NOMO-1 treated with DMSO at 0.1 percent for 48 hours (cell line): ENCODE measurements around the gene CHMP1B.
"Not testable (repeated sequence)": the region's sequence is repeated elsewhere in the genome, so short reads cannot be mapped to it uniquely, and the experiment has no call there.

ENCODE experiments used
- DNase-seq: peaks from one replicate; lab custom pipeline; 2025; ENCODE audit not compliant: unreplicated experiment; lab: John Stamatoyannopoulos, UW

CHMP1B gene

GRCh38 chr18:11839556-11839955 lies 11.7 kb upstream of the CHMP1B start:
- no peak for DNase-seq

GRCh38 chr18:11840493-11840892 lies 10.7 kb upstream of the CHMP1B start:
- DNase-seq = no peak

GRCh38 chr18:11842562-11842961 lies 8.7 kb upstream of the CHMP1B start:
- DNase-seq = no peak

- DNase-seq = no peak
Measured at GRCh38 chr18:11844436-11844835, 6.8 kb upstream of the CHMP1B start.

- DNase-seq = no peak
Measured at GRCh38 chr18:11845654-11846053, 5.6 kb upstream of the CHMP1B start.

- DNase-seq = no peak
Measured at GRCh38 chr18:11847811-11848210, 3.4 kb upstream of the CHMP1B start.

- no peak for DNase-seq
Measured at GRCh38 chr18:11849279-11849678, 1.9 kb upstream of the CHMP1B start.

GRCh38 chr18:11849841-11850634 lies 1.2 kb upstream of the CHMP1B start:
- DNase-seq = peak; percentile 66

GRCh38 chr18:11850821-11851145 lies 430 bp upstream of the CHMP1B start:
- peak; percentile 55 for DNase-seq

- no peak for DNase-seq
Measured at GRCh38 chr18:11851806-11852337, 659 bp downstream of the CHMP1B start.

- not testable (repeated sequence) for DNase-seq
Measured at GRCh38 chr18:11854554-11854953, 3.3 kb downstream of the CHMP1B start.

GRCh38 chr18:11857177-11857887 lies 6.1 kb downstream of the CHMP1B start:
- peak; percentile 34 for DNase-seq

- no peak for DNase-seq
Measured at GRCh38 chr18:11859282-11859830, 8.1 kb downstream of the CHMP1B start.

GRCh38 chr18:11859903-11860407 lies 8.7 kb downstream of the CHMP1B start:
- DNase-seq = no peak

GRCh38 chr18:11860594-11861450 lies 9.6 kb downstream of the CHMP1B start:
- DNase-seq = no peak

- DNase-seq = no peak
Measured at GRCh38 chr18:11861583-11862288, 10.5 kb downstream of the CHMP1B start.

- DNase-seq = no peak
Measured at GRCh38 chr18:11862468-11863137, 11.4 kb downstream of the CHMP1B start.

- no peak for DNase-seq
Measured at GRCh38 chr18:11864471-11864870, 13.3 kb downstream of the CHMP1B start.

- DNase-seq = no peak
Measured at GRCh38 chr18:11865071-11865470, 13.9 kb downstream of the CHMP1B start.

- DNase-seq = no peak
Measured at GRCh38 chr18:11866329-11866728, 15.1 kb downstream of the CHMP1B start.
